ENCODE data around the gene CSNK2B. TPM values are rescaled to one million over a fixed set of nuclear protein-coding genes. Genes with fewer than 3 reads are reported as not detected.

The CSNK2B gene
- total and polyA plus RNA-seq, 9 of the 15 experiments (the other 6 are each of a cell fraction or from before 2014, with no cell fraction given) = 120 to 1,126 (median 529) TPM

- TF ChIP-seq LEF1 (IDR thresholded peaks at IDR 0.05) (peak; percentile 28; the same call in 1 of the 2 replicates), RB1 (IDR thresholded peaks at IDR 0.05; ENCODE audit: low read depth) (no peak), TFAP4 (CRISPR knock-in tag; IDR thresholded peaks at IDR 0.05; ENCODE audit: borderline replicate concordance) (peak; percentile 8; the same call in 1 of the 2 replicates)
These were observed 48.3 kb downstream of the CSNK2B start (continued) for GRCh38 chr6:31713991-31714684.

- H3K9me1 ChIP-seq (ENCODE audit: control insufficient read depth, insufficient read depth, low read length) = no peaks in the 10 kb centered on the region
- POLR2A ChIA-PET = interaction anchor here (0.6 to 12.4 kb wide), 13 partner anchors 9 to 241 kb away, joined by 3 to 223 read pairs (median 5); partner anchors contain the start of genes ABHD16A, BAG6, C2 and DDAH2
- H3K27me3 ChIP-seq (ENCODE audit: control insufficient read depth in 2 of 2, insufficient read depth in 2 of 2, low read length in 2 of 2) = no peaks in the 10 kb centered on the region
These were observed 49.4 kb downstream of the CSNK2B start, which contains the start of gene LY6G6D for GRCh38 chr6:31715022-31715958. Gene LY6G6D (plus strand): TSS chr6:31715348. CDS start chr6:31715356, 8 bp downstream.

More at GRCh38 chr6:31715022-31715958, 49.4 kb downstream of the CSNK2B start, which contains the start of gene LY6G6D:
- in situ Hi-C loops (cut with MboI) = no loop called here
- WGBS (ENCODE audit: insufficient coverage, low coverage, missing lambda C conversion rate) = 66% methylated on average over 15 of the region's 16 CpGs
- H3K79me2 ChIP-seq (ENCODE audit: control insufficient read depth, insufficient read depth, low read length) = no peaks in the 10 kb centered on the region
- ATAC-seq (no peak), FAIRE-seq (no peak), DNase-seq (ENCODE audit: extremely low read depth in 1 of 4, low spot score in 3 of 4) (no peak)
- H4K20me1 ChIP-seq (replicated peaks; ENCODE audit: control insufficient read depth, insufficient read depth, low read length) = no peaks in the 10 kb centered on the region
- peak within 1 kb of the TSS; percentile 49 for H2AFZ ChIP-seq (ENCODE audit: low read depth, low read length)
- CTCF ChIA-PET (ENCODE audit: low intra/inter-chr PET ratio) = no interaction called here
- no TSS peak for BruUV-seq (replicated peaks)
- peak within 1 kb of the TSS in 1 of 2 experiments; percentile 81; a peak in 2 of 4 replicates for H3K9ac ChIP-seq (ENCODE audit: insufficient read depth in 1 of 2, low read depth in 2 of 2, low read length in 2 of 2)
- no peak within 1 kb of the TSS for H3K4me3 ChIP-seq
- H3K4me1 ChIP-seq (replicated peaks in 1 of 2; ENCODE audit: control insufficient read depth in 2 of 2, insufficient read depth in 2 of 2, low read length in 2 of 2) = peaks cover 31 to 42% of the 10 kb centered on the region in 2 experiments
- no peak within 1 kb of the TSS for H3K27ac ChIP-seq (ENCODE audit: extremely low read depth, low read depth, low read length)
- no peaks in the 10 kb centered on the region for H3K9me3 ChIP-seq (replicated peaks; ENCODE audit: control insufficient read depth, insufficient read depth, low read depth, low read length)
- intact Hi-C loops (cut with micrococcal nuclease) = no loop called here
- H3K36me3 ChIP-seq (ENCODE audit: control insufficient read depth, insufficient read depth, low read length) = no peaks in the 10 kb centered on the region
- 0 out of 2 replicates have a peak, but pooled peaks have one; percentile 24 for TF ChIP-seq ZNF263 (CRISPR knock-in tag; IDR thresholded peaks at IDR 0.05; ENCODE audit: borderline replicate concordance)
- TF ChIP-seq MAX (CRISPR knock-in tag; IDR thresholded peaks at IDR 0.05) = 0 out of 2 replicates have a peak, but pooled peaks have one; percentile 14
- TF ChIP-seq MXD1 (CRISPR knock-in tag; IDR thresholded peaks at IDR 0.05; ENCODE audit: borderline replicate concordance, poor library complexity, severe bottlenecking) = no peak
- no peak within 1 kb of the TSS for H3K4me2 ChIP-seq (ENCODE audit: insufficient read depth, low read length)
